Measurements from ENCODE around the gene EHMT1. TPM values are rescaled to one million over a fixed set of nuclear protein-coding genes. Genes with fewer than 3 reads are reported as not detected.

Gene EHMT1
- total and polyA plus RNA-seq, 9 of the 15 experiments (the other 6 are each of a cell fraction or from before 2014, with no cell fraction given): 2.2 to 76.0 (median 36.4) TPM

DNA sequence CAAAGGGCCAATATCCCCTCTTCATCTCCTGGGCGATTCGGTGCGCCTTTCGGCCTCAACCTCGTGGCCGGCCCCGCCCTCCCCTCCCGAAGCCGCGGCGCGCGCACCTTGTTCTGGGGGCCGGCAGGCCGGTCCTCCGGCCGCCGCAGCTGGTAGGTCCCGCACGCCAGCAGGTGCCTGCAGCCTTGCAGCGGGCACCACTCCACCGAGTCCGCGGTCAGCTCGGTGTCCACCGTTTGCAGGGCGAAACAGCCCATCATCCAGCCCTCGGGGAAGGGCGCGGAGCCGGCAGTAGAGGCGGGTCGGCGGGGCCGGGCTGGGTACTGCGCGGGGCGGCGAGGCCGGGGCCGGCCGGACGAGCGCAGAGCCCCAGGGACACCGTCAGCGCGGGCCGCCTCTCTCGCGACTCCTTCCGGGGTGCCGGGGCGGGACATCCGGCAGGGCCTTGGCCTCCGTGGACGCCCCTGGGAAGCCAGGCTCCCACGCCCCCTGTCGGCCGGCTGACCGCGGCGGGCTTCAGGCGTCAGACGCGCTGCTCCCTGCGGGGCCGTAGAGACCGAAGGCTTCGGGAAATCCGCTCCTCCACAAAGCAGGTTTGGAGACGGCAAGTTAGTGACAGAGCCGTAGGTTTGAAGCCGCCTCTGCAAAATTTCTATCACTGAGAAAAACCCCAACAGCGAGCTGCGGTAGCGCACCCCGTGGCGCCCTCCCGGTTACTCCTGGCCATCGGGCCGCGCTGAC, 40.1 kb upstream of the EHMT1 start, which contains the start of gene DPH7 (continued):
- TF ChIP-seq CHD1 (IDR thresholded peaks at IDR 0.05; ENCODE audit: low read length) (peak; percentile 80), TBP (optimal IDR thresholded peaks at IDR 0.05; ENCODE audit: low read depth, low read length) (peak; percentile 78), KLF10 (CRISPR knock-in tag; IDR thresholded peaks at IDR 0.05) (no peak)
- TF ChIP-seq, protein P1, sequence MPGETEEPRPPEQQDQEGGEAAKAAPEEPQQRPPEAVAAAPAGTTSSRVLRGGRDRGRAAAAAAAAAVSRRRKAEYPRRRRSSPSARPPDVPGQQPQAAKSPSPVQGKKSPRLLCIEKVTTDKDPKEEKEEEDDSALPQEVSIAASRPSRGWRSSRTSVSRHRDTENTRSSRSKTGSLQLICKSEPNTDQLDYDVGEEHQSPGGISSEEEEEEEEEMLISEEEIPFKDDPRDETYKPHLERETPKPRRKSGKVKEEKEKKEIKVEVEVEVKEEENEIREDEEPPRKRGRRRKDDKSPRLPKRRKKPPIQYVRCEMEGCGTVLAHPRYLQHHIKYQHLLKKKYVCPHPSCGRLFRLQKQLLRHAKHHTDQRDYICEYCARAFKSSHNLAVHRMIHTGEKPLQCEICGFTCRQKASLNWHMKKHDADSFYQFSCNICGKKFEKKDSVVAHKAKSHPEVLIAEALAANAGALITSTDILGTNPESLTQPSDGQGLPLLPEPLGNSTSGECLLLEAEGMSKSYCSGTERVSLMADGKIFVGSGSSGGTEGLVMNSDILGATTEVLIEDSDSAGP (CRISPR knock-in tag; IDR thresholded peaks at IDR 0.05): no peak
- TF ChIP-seq, protein P2, sequence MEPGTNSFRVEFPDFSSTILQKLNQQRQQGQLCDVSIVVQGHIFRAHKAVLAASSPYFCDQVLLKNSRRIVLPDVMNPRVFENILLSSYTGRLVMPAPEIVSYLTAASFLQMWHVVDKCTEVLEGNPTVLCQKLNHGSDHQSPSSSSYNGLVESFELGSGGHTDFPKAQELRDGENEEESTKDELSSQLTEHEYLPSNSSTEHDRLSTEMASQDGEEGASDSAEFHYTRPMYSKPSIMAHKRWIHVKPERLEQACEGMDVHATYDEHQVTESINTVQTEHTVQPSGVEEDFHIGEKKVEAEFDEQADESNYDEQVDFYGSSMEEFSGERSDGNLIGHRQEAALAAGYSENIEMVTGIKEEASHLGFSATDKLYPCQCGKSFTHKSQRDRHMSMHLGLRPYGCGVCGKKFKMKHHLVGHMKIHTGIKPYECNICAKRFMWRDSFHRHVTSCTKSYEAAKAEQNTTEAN (CRISPR knock-in tag; IDR thresholded peaks at IDR 0.05): no peak

DNA sequence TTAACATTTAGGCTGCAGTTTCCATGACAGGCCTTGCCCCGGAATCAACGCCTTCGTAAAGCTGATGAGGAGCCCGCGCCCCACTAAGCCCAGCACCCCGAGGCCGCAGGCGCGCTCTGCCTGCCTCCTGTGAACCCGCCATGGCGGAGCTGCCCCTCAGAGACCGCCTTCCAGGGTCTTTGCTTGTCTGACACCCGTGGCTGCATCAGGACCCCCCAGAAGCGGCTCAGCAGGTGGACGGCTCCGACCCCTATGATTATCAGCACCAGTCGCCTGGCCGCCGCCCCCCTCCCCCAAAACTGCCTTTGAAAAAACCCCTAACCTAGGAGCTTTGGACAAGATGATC, 39.6 kb upstream of the EHMT1 start:
- H3K9me1 ChIP-seq (ENCODE audit: control insufficient read depth, insufficient read depth, low read length): peaks cover 15% of the 10 kb centered on the region
- peak overlapping the region; percentile 76 for H3K27ac ChIP-seq (ENCODE audit: extremely low read depth, low read depth, low read length)
- no peaks in the 10 kb centered on the region for H3K27me3 ChIP-seq (ENCODE audit: control insufficient read depth in 2 of 2, insufficient read depth in 2 of 2, low read length in 2 of 2)
- in situ Hi-C loops (cut with MboI) (no loop called here), intact Hi-C loops (cut with micrococcal nuclease) (no loop called here)
- H3K4me2 ChIP-seq (ENCODE audit: insufficient read depth, low read length): peak overlapping the region; percentile 96
- DNase-seq (ENCODE audit: extremely low read depth in 1 of 4, low spot score in 3 of 4): no peak
- no peak for FAIRE-seq
- H3K79me2 ChIP-seq (ENCODE audit: control insufficient read depth, insufficient read depth, low read length): peaks cover 44% of the 10 kb centered on the region
- ChIA-PET CTCF (ENCODE audit: low intra/inter-chr PET ratio) (interaction anchor here (0.6 to 1.0 kb wide), 2 partner anchors 28 to 44 kb away, joined by 3 to 4 read pairs; partner anchors contain the start of gene MRPL41), POLR2A (interaction anchor here (0.7 to 1.2 kb wide), 3 partner anchors 8 to 24 kb away, joined by 3 to 6 read pairs (median 3); no protein-coding TSS in a partner anchor)
- peak overlapping the region; percentile 92 to 99 for H3K9ac ChIP-seq (ENCODE audit: insufficient read depth in 1 of 2, low read depth in 2 of 2, low read length in 2 of 2)
- peaks cover 4% of the 10 kb centered on the region; the same call in 1 of the 2 replicates for H4K20me1 ChIP-seq (replicated peaks; ENCODE audit: control insufficient read depth, insufficient read depth, low read length)
- TSS peak; percentile 83 for BruUV-seq (replicated peaks)
- WGBS (ENCODE audit: insufficient coverage, low coverage, missing lambda C conversion rate): 15% methylated on average over 19 of the region's 19 CpGs
- peaks cover 76% of the 10 kb centered on the region for H3K36me3 ChIP-seq (ENCODE audit: control insufficient read depth, insufficient read depth, low read length)
- ATAC-seq: peak; percentile 42; the same call in 1 of the 3 replicates
- peak overlapping the region; percentile 82 for H2AFZ ChIP-seq (ENCODE audit: low read depth, low read length)
- peaks cover 27 to 66% of the 10 kb centered on the region in 2 experiments for H3K4me1 ChIP-seq (replicated peaks in 1 of 2; ENCODE audit: control insufficient read depth in 2 of 2, insufficient read depth in 2 of 2, low read length in 2 of 2)
- peak overlapping the region; percentile 100 for H3K4me3 ChIP-seq
- no peaks in the 10 kb centered on the region for H3K9me3 ChIP-seq (replicated peaks; ENCODE audit: control insufficient read depth, insufficient read depth, low read depth, low read length)
- TF ChIP-seq, protein P3, sequence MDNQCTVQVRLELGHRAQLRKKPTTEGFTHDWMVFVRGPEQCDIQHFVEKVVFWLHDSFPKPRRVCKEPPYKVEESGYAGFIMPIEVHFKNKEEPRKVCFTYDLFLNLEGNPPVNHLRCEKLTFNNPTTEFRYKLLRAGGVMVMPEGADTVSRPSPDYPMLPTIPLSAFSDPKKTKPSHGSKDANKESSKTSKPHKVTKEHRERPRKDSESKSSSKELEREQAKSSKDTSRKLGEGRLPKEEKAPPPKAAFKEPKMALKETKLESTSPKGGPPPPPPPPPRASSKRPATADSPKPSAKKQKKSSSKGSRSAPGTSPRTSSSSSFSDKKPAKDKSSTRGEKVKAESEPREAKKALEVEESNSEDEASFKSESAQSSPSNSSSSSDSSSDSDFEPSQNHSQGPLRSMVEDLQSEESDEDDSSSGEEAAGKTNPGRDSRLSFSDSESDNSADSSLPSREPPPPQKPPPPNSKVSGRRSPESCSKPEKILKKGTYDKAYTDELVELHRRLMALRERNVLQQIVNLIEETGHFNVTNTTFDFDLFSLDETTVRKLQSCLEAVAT (IDR thresholded peaks at IDR 0.05): 0 out of 4 replicates have a peak, but pooled peaks of 1 of the 2 experiments have one; percentile 1
- TF ChIP-seq KDM4B (IDR thresholded peaks at IDR 0.05; ENCODE audit: borderline replicate concordance in 2 of 2, low read depth in 1 of 2): no peak
- TF ChIP-seq, protein P4, sequence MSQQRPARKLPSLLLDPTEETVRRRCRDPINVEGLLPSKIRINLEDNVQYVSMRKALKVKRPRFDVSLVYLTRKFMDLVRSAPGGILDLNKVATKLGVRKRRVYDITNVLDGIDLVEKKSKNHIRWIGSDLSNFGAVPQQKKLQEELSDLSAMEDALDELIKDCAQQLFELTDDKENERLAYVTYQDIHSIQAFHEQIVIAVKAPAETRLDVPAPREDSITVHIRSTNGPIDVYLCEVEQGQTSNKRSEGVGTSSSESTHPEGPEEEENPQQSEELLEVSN (IDR thresholded peaks at IDR 0.05; ENCODE audit: borderline replicate concordance in 1 of 2, extremely low read depth in 1 of 2, insufficient read depth in 1 of 2, insufficient read length in 1 of 2, low read depth in 1 of 2, low read length in 1 of 2, poor library complexity in 1 of 2, severe bottlenecking in 1 of 2): peak in 1 of 2 experiments; percentile 5
- TF ChIP-seq LCOR (CRISPR knock-in tag; IDR thresholded peaks at IDR 0.05): 0 out of 2 replicates have a peak, but pooled peaks have one; percentile 15
- TF ChIP-seq ZEB2 (IDR thresholded peaks at IDR 0.05): no peak
- TF ChIP-seq, protein P5, sequence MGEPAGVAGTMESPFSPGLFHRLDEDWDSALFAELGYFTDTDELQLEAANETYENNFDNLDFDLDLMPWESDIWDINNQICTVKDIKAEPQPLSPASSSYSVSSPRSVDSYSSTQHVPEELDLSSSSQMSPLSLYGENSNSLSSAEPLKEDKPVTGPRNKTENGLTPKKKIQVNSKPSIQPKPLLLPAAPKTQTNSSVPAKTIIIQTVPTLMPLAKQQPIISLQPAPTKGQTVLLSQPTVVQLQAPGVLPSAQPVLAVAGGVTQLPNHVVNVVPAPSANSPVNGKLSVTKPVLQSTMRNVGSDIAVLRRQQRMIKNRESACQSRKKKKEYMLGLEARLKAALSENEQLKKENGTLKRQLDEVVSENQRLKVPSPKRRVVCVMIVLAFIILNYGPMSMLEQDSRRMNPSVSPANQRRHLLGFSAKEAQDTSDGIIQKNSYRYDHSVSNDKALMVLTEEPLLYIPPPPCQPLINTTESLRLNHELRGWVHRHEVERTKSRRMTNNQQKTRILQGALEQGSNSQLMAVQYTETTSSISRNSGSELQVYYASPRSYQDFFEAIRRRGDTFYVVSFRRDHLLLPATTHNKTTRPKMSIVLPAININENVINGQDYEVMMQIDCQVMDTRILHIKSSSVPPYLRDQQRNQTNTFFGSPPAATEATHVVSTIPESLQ (CRISPR knock-in tag; IDR thresholded peaks at IDR 0.05): no peak
